ENCODE data around the gene USF3. TPM values are rescaled to one million over a fixed set of nuclear protein-coding genes. Genes with fewer than 3 reads are reported as not detected.

Gene USF3
- total and polyA plus RNA-seq, 2 of the 13 experiments (the other 11 are each of a cell fraction or from before 2014, with no cell fraction given): 6.3 to 15.2 TPM

GRCh38 chr3:113663761-113664160, 32.7 kb downstream of the USF3 start (continued):
- TF ChIP-seq REST (IDR thresholded peaks at IDR 0.05; ENCODE audit: borderline replicate concordance in 1 of 2, low read depth in 1 of 2, low read length in 2 of 2) (0 out of 4 replicates have a peak, but pooled peaks of 1 of the 2 experiments have one; percentile 15), ZNF616 (CRISPR knock-in tag; IDR thresholded peaks at IDR 0.05; ENCODE audit: low read depth) (no peak), MED1 (CRISPR knock-in tag; IDR thresholded peaks at IDR 0.05) (peak; percentile 18; the same call in 1 of the 2 replicates), POLR2G (IDR thresholded peaks at IDR 0.05; ENCODE audit: low read depth, low read length) (no peak), RXRB (CRISPR knock-in tag; IDR thresholded peaks at IDR 0.05; ENCODE audit: borderline replicate concordance) (peak; percentile 53), SRSF4 (IDR thresholded peaks at IDR 0.05; ENCODE audit: low read depth, low read length, poor library complexity, severe bottlenecking) (no peak), FOXA1 (IDR thresholded peaks at IDR 0.05) (no peak), FOXA1 (CRISPR knock-in tag; IDR thresholded peaks at IDR 0.05) (peak; percentile 62), PAXIP1 (CRISPR knock-in tag; conservative IDR thresholded peaks at IDR 0.05) (peak; percentile 68), ZNF264 (CRISPR knock-in tag; IDR thresholded peaks at IDR 0.05) (no peak), PHF5A (CRISPR knock-in tag; IDR thresholded peaks at IDR 0.05; ENCODE audit: low read depth, unreplicated experiment) (peak; percentile 40), CEBPG (CRISPR knock-in tag; IDR thresholded peaks at IDR 0.05) (peak; percentile 56), ZBTB38 (CRISPR knock-in tag; IDR thresholded peaks at IDR 0.05) (no peak), ZNF234 (CRISPR knock-in tag; conservative IDR thresholded peaks at IDR 0.05) (no peak), HNF1A (IDR thresholded peaks at IDR 0.05; ENCODE audit: low read depth) (0 out of 2 replicates have a peak, but pooled peaks have one; percentile 50), HNF1A (CRISPR knock-in tag; IDR thresholded peaks at IDR 0.05; ENCODE audit: borderline replicate concordance) (no peak), ESRRA (CRISPR knock-in tag; IDR thresholded peaks at IDR 0.05; ENCODE audit: low read depth) (0 out of 2 replicates have a peak, but pooled peaks have one; percentile 18), HNF4A (CRISPR knock-in tag; IDR thresholded peaks at IDR 0.05) (peak; percentile 76), RARA (CRISPR knock-in tag; IDR thresholded peaks at IDR 0.05) (peak; percentile 45; the same call in 1 of the 2 replicates), CHD4 (IDR thresholded peaks at IDR 0.05; ENCODE audit: borderline replicate concordance, low read length) (peak; percentile 83; the same call in 1 of the 2 replicates), MED13 (CRISPR knock-in tag; IDR thresholded peaks at IDR 0.05) (no peak)
